Stimulated activated memory B cell treated with anti-CD40 and anti-IgM and Interleukin-4, amounts not matched to agents 10 μg/mL and 1 μg/mL and 100 μg/mL, for 72 hours (primary cell): ENCODE data around the gene KDM6B.
A peak's percentile ranks its signal among the peaks of the same experiment; 100 is the strongest.

ENCODE experiments used
- ATAC-seq: fragments of 150-1000 bp; cut with Tn5 transposase; 2 replicates; pipeline ENCODE4 v1.10.0; 2021
- H3K27ac Mint-ChIP-seq: one replicate; pipeline ENCODE4 v1.8.0; 2022; ENCODE audit warnings: mild to moderate bottlenecking, mixed read lengths
- H3K27me3 Mint-ChIP-seq: one replicate; pipeline ENCODE4 v1.8.0; 2022; ENCODE audit warnings: mixed read lengths
- H3K36me3 Mint-ChIP-seq: one replicate; pipeline ENCODE4 v1.8.0; 2022; ENCODE audit warnings: mixed read lengths
- H3K4me1 Mint-ChIP-seq: one replicate; pipeline ENCODE4 v1.8.0; 2022; ENCODE audit warnings: mixed read lengths
- H3K4me3 Mint-ChIP-seq: one replicate; pipeline ENCODE4 v1.8.0; 2022; ENCODE audit warnings: mild to moderate bottlenecking, moderate library complexity, mixed read lengths
- H3K9me3 Mint-ChIP-seq: one replicate; pipeline ENCODE4 v1.8.0; 2022; ENCODE audit warnings: mixed read lengths

The KDM6B gene

GRCh38 chr17:7851438-7852261, 17.6 kb downstream of the KDM6B start:
- H3K4me3 Mint-ChIP-seq, result peak overlapping the region; percentile 74
- ATAC-seq, result peak; percentile 94
- H3K9me3 Mint-ChIP-seq, result no peaks in the 10 kb centered on the region
- peaks cover 58% of the 10 kb centered on the region for H3K36me3 Mint-ChIP-seq
- peaks cover 49% of the 10 kb centered on the region for H3K4me1 Mint-ChIP-seq
- peak overlapping the region; percentile 70 for H3K27ac Mint-ChIP-seq
- no peaks in the 10 kb centered on the region for H3K27me3 Mint-ChIP-seq

GRCh38 chr17:7852262-7852670, 18.2 kb downstream of the KDM6B start:
- Mint-ChIP-seq H3K9me3 (no peaks in the 10 kb centered on the region), H3K36me3 (peaks cover 52% of the 10 kb centered on the region), H3K27me3 (no peaks in the 10 kb centered on the region), H3K4me3 (no peak overlapping the region), H3K4me1 (peaks cover 43% of the 10 kb centered on the region), H3K27ac (peak overlapping the region; percentile 70)
- no peak for ATAC-seq

DNA sequence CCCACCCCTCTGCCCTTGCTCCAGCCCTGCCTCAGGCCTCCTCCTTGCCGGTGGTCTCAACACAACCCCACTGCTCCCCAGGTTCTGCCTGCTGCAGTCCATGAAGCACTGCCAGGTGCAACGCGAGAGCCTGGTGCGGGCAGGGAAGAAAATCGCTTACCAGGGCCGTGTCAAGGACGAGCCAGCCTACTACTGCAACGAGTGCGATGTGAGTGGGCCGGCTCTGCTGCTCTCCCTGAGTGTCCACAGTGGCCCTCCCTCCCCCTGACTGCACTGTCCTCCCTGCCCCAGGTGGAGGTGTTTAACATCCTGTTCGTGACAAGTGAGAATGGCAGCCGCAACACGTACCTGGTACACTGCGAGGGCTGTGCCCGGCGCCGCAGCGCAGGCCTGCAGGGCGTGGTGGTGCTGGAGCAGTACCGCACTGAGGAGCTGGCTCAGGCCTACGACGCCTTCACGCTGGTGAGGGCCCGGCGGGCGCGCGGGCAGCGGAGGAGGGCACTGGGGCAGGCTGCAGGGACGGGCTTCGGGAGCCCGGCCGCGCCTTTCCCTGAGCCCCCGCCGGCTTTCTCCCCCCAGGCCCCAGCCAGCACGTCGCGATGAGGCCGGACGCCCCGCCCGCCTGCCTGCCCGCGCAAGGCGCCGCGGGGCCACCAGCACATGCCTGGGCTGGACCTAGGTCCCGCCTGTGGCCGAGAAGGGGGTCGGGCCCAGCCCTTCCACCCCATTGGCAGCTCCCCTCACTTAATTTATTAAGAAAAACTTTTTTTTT, 19.1 kb downstream of the KDM6B start:
- ATAC-seq, result no peak
- H3K9me3 Mint-ChIP-seq, result no peaks in the 10 kb centered on the region
- peaks cover 48% of the 10 kb centered on the region for H3K36me3 Mint-ChIP-seq
- no peak overlapping the region for H3K4me3 Mint-ChIP-seq
- H3K27ac Mint-ChIP-seq, result no peak overlapping the region
- no peaks in the 10 kb centered on the region for H3K27me3 Mint-ChIP-seq
- H3K4me1 Mint-ChIP-seq, result peaks cover 40% of the 10 kb centered on the region

DNA sequence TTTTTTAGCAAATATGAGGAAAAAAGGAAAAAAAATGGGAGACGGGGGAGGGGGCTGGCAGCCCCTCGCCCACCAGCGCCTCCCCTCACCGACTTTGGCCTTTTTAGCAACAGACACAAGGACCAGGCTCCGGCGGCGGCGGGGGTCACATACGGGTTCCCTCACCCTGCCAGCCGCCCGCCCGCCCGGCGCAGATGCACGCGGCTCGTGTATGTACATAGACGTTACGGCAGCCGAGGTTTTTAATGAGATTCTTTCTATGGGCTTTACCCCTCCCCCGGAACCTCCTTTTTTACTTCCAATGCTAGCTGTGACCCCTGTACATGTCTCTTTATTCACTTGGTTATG, 19.6 kb downstream of the KDM6B start:
- Mint-ChIP-seq H3K4me1 (peaks cover 36% of the 10 kb centered on the region), H3K27ac (no peak overlapping the region), H3K4me3 (no peak overlapping the region), H3K36me3 (peaks cover 48% of the 10 kb centered on the region), H3K9me3 (no peaks in the 10 kb centered on the region), H3K27me3 (no peaks in the 10 kb centered on the region)
- no peak for ATAC-seq

DNA sequence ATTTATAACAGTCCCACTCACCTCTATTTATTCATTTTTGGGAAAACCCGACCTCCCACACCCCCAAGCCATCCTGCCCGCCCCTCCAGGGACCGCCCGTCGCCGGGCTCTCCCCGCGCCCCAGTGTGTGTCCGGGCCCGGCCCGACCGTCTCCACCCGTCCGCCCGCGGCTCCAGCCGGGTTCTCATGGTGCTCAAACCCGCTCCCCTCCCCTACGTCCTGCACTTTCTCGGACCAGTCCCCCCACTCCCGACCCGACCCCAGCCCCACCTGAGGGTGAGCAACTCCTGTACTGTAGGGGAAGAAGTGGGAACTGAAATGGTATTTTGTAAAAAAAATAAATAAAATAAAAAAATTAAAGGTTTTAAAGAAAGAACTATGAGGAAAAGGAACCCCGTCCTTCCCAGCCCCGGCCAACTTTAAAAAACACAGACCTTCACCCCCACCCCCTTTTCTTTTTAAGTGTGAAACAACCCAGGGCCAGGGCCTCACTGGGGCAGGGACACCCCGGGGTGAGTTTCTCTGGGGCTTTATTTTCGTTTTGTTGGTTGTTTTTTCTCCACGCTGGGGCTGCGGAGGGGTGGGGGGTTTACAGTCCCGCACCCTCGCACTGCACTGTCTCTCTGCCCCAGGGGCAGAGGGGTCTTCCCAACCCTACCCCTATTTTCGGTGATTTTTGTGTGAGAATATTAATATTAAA, 20.2 kb downstream of the KDM6B start:
- no peak overlapping the region for H3K4me3 Mint-ChIP-seq

DNA sequence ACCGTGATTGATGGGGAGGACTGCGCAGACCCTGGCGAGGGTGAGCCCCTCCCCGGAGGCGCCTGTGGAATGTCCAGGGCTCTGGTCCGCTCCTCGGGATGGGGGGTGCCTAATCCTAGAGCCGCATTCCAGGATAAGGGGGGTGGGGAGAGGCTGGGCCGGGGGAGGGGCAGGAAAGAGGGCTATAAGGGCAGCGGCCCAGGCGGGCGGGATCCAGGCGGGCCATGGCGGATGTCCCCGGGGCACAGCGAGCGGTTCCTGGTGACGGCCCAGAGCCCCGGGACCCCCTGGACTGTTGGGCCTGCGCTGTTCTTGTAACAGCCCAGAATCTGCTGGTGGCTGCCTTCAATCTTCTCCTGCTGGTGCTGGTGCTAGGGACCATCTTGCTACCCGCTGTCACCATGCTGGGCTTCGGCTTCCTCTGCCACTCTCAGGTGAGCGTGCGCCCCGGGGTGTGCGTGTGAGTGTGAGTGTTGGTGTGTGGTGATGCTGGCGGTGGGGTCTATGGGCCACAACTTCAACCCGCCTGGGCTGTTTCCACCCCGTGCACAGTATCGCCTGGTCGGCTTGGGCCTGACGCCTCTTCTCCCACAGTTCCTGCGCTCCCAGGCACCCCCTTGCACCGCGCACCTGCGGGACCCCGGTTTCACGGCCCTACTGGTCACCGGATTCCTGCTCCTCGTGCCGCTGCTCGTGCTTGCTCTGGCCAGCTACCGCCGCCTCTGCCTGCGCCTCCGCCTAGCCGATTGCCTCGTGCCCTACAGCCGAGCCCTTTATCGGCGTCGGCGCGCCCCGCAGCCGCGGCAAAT, 21.0 kb downstream of the KDM6B start, which contains the start of gene TMEM88:
Gene TMEM88, plus strand, starts transcription at position 216 of the 809 bp plus-strand sequence. Its CDS starts 9 bp downstream, at position 225.
- Mint-ChIP-seq H3K36me3 (peaks cover 42% of the 10 kb centered on the region), H3K4me1 (peaks cover 28% of the 10 kb centered on the region), H3K9me3 (no peaks in the 10 kb centered on the region), H3K27ac (no peak within 1 kb of the TSS), H3K4me3 (no peak within 1 kb of the TSS), H3K27me3 (no peaks in the 10 kb centered on the region)
- ATAC-seq, result no peak

More for the DNA sequence above, 20.2 kb downstream of the KDM6B start:
- Mint-ChIP-seq H3K27ac (no peak overlapping the region), H3K9me3 (no peaks in the 10 kb centered on the region), H3K4me1 (peaks cover 36% of the 10 kb centered on the region), H3K27me3 (no peaks in the 10 kb centered on the region), H3K36me3 (peaks cover 48% of the 10 kb centered on the region)
- no peak for ATAC-seq

DNA sequence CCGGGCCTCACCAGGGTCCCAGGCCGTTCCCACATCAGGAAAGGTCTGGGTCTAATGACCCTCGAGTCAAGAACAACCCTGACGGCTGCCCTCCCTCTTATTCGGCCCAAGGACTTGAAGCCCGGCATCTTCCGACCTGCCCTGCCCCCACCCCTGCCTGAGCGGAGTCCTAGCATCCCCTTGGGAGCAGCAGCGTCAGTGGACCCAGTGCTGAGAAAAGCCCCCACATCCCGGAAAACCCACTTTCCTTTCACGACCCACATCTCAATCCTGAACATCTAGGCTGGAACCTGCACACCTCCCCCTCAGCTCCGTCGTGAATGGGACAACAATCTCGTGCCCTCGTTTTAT, 21.6 kb downstream of the KDM6B start:
- Mint-ChIP-seq H3K36me3 (peaks cover 39% of the 10 kb centered on the region), H3K27ac (no peak overlapping the region)

GRCh38 chr17:7856011-7856810, 22.2 kb downstream of the KDM6B start:
- no peak overlapping the region for H3K27ac Mint-ChIP-seq

More for the DNA sequence above, 21.6 kb downstream of the KDM6B start:
- Mint-ChIP-seq H3K9me3 (no peaks in the 10 kb centered on the region), H3K4me3 (no peak overlapping the region), H3K27me3 (no peaks in the 10 kb centered on the region), H3K4me1 (peaks cover 23% of the 10 kb centered on the region)
- ATAC-seq, result no peak

DNA sequence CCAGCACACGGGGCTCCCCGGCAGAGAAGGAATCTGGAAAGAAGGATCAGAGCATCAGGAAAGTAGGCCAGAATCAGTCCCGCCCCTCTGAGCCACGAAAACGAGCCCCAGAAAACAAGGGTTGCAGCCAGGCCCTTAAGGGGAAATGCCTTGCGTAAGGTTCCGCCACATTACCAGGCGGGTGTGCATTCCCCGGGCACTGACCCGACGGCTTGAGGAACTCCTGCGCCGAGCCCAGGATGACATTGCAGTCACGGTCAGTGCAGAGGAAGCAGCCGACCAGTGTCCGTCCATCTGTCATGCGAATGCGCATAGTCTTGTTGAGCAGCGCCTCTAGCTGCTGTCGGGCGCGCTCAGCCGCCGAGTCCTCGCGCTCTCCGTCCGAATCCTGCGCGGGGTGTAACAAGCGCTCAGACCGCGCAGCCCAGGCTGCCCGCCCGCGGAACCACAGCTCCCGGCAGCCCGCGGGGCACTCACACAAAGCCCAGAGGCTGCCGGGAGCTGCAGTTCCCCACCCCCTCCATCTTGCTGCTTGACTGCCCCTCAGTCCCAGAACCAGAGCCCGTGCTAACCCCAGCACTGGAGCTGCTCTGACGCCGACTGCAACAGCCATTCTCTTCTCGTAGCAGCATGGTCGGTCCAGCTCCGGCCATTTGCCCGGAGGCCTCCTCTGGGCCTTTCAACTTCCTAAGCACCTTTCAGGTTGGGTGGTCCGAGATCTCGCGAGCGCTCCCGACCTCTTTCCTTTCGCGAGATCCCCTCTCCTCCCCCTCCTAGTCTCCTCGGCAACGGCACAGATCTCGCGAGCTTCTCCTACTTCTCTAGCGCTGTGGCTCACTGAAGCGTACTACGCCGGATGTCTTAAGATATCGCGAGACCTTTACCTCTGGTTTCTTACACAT, 23.0 kb downstream of the KDM6B start, which contains the start of gene NAA38:
Gene NAA38, minus strand, starts transcription at position 749 of the 902 bp plus-strand sequence. Its CDS starts 96 bp downstream, at position 653.
- Mint-ChIP-seq H3K4me3 (no peak within 1 kb of the TSS), H3K4me1 (peaks cover 8% of the 10 kb centered on the region)
- ATAC-seq, result peak; percentile 92

More at GRCh38 chr17:7856011-7856810, 22.2 kb downstream of the KDM6B start:
- Mint-ChIP-seq H3K4me3 (no peak overlapping the region), H3K27me3 (no peaks in the 10 kb centered on the region), H3K4me1 (peaks cover 17% of the 10 kb centered on the region), H3K9me3 (no peaks in the 10 kb centered on the region), H3K36me3 (peaks cover 33% of the 10 kb centered on the region)
- no peak for ATAC-seq

DNA sequence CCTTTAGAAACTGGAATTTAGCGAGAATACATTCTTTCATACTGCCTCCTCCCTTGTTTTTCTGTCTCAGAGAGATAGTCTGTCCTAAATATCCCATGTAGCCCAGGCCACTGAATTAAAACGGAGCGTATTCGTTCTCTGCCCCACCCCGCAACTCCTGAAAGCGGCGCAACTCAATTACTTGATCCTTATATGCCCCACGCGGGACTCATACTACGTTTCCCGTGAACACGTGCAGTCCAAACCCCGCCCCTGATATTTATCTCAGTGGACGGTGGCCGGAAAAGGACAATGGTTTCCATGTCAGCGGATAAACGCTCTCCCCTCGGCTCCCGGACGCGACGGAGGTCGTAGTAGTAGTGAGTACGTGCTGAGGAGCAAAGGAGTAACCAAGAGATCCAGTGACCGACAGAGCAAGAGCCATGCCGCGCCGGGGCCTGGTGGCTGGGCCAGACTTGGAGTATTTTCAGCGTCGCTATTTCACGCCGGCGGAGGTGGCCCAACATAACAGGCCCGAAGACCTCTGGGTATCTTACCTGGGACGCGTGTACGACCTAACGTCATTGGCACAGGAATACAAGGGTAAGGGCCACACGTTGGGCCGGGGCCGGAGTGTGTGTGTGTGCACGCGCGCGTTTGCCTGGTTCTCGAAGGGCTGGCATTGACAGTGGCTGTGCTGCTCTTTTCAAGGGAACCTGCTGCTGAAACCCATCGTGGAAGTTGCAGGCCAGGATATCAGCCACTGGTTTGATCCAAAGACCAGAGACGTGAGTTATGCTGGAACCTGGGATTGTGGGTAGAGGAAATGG, 23.9 kb downstream of the KDM6B start, which contains the start of gene CYB5D1:
Gene CYB5D1, plus strand, starts transcription at position 291 of the 809 bp plus-strand sequence. Its CDS starts 132 bp downstream, at position 423.
- Mint-ChIP-seq H3K9me3 (no peaks in the 10 kb centered on the region), H3K4me1 (peaks cover 6% of the 10 kb centered on the region), H3K27ac (no peak within 1 kb of the TSS), H3K4me3 (no peak within 1 kb of the TSS), H3K27me3 (no peaks in the 10 kb centered on the region), H3K36me3 (peaks cover 16% of the 10 kb centered on the region)
- peak; percentile 74 for ATAC-seq

More for the DNA sequence above, 23.0 kb downstream of the KDM6B start, which contains the start of gene NAA38:
- Mint-ChIP-seq H3K36me3 (peaks cover 25% of the 10 kb centered on the region), H3K27me3 (no peaks in the 10 kb centered on the region), H3K27ac (no peak within 1 kb of the TSS), H3K9me3 (no peaks in the 10 kb centered on the region)

GRCh38 chr17:7858522-7858810, 24.4 kb downstream of the KDM6B start:
- no peaks in the 10 kb centered on the region for H3K27me3 Mint-ChIP-seq
- H3K4me3 Mint-ChIP-seq, result no peak overlapping the region
- ATAC-seq, result no peak
- H3K27ac Mint-ChIP-seq, result no peak overlapping the region
- peaks cover 13% of the 10 kb centered on the region for H3K36me3 Mint-ChIP-seq
- H3K9me3 Mint-ChIP-seq, result no peaks in the 10 kb centered on the region
- peaks cover 8% of the 10 kb centered on the region for H3K4me1 Mint-ChIP-seq

DNA sequence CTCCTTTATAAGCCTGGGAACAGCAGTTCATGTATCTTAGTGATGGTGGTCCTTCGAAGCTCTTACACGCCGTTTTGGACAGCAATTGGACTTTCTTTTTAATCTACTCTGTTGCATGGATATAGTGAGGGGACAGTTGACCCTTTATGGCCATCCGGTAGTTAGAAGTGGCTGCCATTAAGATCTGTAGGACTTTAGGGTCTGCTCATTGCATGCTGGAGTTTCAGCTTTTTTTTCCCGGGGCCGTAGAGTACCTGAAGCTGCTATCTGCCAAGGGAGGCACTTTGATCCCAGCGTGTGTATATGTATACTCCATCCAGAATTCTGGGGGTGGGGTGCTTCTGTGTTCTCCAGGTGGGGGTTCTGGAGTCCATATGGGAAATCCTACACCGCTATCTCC, 25.0 kb downstream of the KDM6B start:
- Mint-ChIP-seq H3K4me1 (peaks cover 8% of the 10 kb centered on the region), H3K36me3 (peaks cover 8% of the 10 kb centered on the region), H3K27ac (no peak overlapping the region), H3K4me3 (peak overlapping the region; percentile 42), H3K9me3 (no peaks in the 10 kb centered on the region), H3K27me3 (no peaks in the 10 kb centered on the region)
- no peak for ATAC-seq
